ENCODE measurements around the gene GRM4.
A peak's percentile ranks its signal among the peaks of the same experiment; 100 is the strongest.
"Not testable (repeated sequence)": the region's sequence is repeated elsewhere in the genome, so short reads cannot be mapped to it uniquely, and the experiment has no call there.

GRM4 gene

GRCh38 chr6:34146021-34146782 is at the start of gene GRM4:
Gene GRM4, minus strand, starts transcription at chr6:34146087. Its CDS starts 12,591 bp downstream, at chr6:34133496.
- H3K27ac Mint-ChIP-seq, result no peak within 1 kb of the TSS
- peaks cover 36% of the 10 kb centered on the region for H3K27me3 Mint-ChIP-seq
- H3K9me3 Mint-ChIP-seq, result no peaks in the 10 kb centered on the region
- H3K36me3 Mint-ChIP-seq, result no peaks in the 10 kb centered on the region
- peak within 1 kb of the TSS; percentile 76 for H3K4me3 Mint-ChIP-seq
- H3K4me1 Mint-ChIP-seq, result peaks cover 23% of the 10 kb centered on the region

- Mint-ChIP-seq H3K36me3 (no peaks in the 10 kb centered on the region), H3K9me3 (no peaks in the 10 kb centered on the region), H3K27ac (no peak overlapping the region), H3K27me3 (no peaks in the 10 kb centered on the region), H3K4me3 (no peak overlapping the region), H3K4me1 (peaks cover 13% of the 10 kb centered on the region)
Observed at GRCh38 chr6:34194772-34195171, 48.9 kb upstream of the GRM4 start.

GRCh38 chr6:34190504-34191122 is 44.7 kb upstream of the GRM4 start:
- H3K36me3 Mint-ChIP-seq, result no peaks in the 10 kb centered on the region
- H3K27ac Mint-ChIP-seq, result no peak overlapping the region
- peaks cover 11% of the 10 kb centered on the region for H3K4me1 Mint-ChIP-seq
- no peaks in the 10 kb centered on the region for H3K9me3 Mint-ChIP-seq
- no peak overlapping the region for H3K4me3 Mint-ChIP-seq
- H3K27me3 Mint-ChIP-seq, result no peaks in the 10 kb centered on the region

GRCh38 chr6:34189806-34190503 is 44.1 kb upstream of the GRM4 start:
- H3K36me3 Mint-ChIP-seq, result no peaks in the 10 kb centered on the region
- H3K4me1 Mint-ChIP-seq, result peaks cover 14% of the 10 kb centered on the region
- H3K27ac Mint-ChIP-seq, result no peak overlapping the region
- H3K27me3 Mint-ChIP-seq, result no peaks in the 10 kb centered on the region
- no peaks in the 10 kb centered on the region for H3K9me3 Mint-ChIP-seq
- H3K4me3 Mint-ChIP-seq, result no peak overlapping the region

- not testable (repeated sequence) for H3K27ac Mint-ChIP-seq, H3K9me3 Mint-ChIP-seq, H3K27me3 Mint-ChIP-seq, H3K36me3 Mint-ChIP-seq, H3K4me3 Mint-ChIP-seq
- peaks cover 32% of the 10 kb centered on the region for H3K4me1 Mint-ChIP-seq
Observed at GRCh38 chr6:34184726-34185125, 38.8 kb upstream of the GRM4 start.

GRCh38 chr6:34182751-34183531 is 37.1 kb upstream of the GRM4 start:
- Mint-ChIP-seq H3K27me3 (no peaks in the 10 kb centered on the region), H3K9me3 (no peaks in the 10 kb centered on the region), H3K27ac (peak overlapping the region; percentile 94), H3K4me3 (peak overlapping the region; percentile 82), H3K36me3 (peaks cover 2% of the 10 kb centered on the region), H3K4me1 (peaks cover 34% of the 10 kb centered on the region)

GRCh38 chr6:34181908-34182307 is 36.0 kb upstream of the GRM4 start:
- peak overlapping the region; percentile 83 for H3K27ac Mint-ChIP-seq
- H3K36me3 Mint-ChIP-seq, result peaks cover 2% of the 10 kb centered on the region
- peaks cover 34% of the 10 kb centered on the region for H3K4me1 Mint-ChIP-seq
- H3K9me3 Mint-ChIP-seq, result no peaks in the 10 kb centered on the region
- no peaks in the 10 kb centered on the region for H3K27me3 Mint-ChIP-seq
- H3K4me3 Mint-ChIP-seq, result peak overlapping the region; percentile 68

- Mint-ChIP-seq H3K36me3 (peaks cover 2% of the 10 kb centered on the region), H3K4me3 (no peak overlapping the region), H3K4me1 (peaks cover 31% of the 10 kb centered on the region), H3K27me3 (no peaks in the 10 kb centered on the region), H3K27ac (no peak overlapping the region), H3K9me3 (no peaks in the 10 kb centered on the region)
Observed at GRCh38 chr6:34179106-34179720, 33.3 kb upstream of the GRM4 start.

GRCh38 chr6:34178357-34179105 is 32.6 kb upstream of the GRM4 start:
- no peaks in the 10 kb centered on the region for H3K36me3 Mint-ChIP-seq
- no peak overlapping the region for H3K4me3 Mint-ChIP-seq
- peaks cover 28% of the 10 kb centered on the region for H3K4me1 Mint-ChIP-seq
- no peaks in the 10 kb centered on the region for H3K27me3 Mint-ChIP-seq
- no peaks in the 10 kb centered on the region for H3K9me3 Mint-ChIP-seq
- no peak overlapping the region for H3K27ac Mint-ChIP-seq

GRCh38 chr6:34177181-34177591 is 31.3 kb upstream of the GRM4 start:
- Mint-ChIP-seq H3K9me3 (no peaks in the 10 kb centered on the region), H3K4me3 (no peak overlapping the region), H3K4me1 (peaks cover 15% of the 10 kb centered on the region), H3K27me3 (no peaks in the 10 kb centered on the region), H3K27ac (peak overlapping the region; percentile 46), H3K36me3 (no peaks in the 10 kb centered on the region)

- H3K4me1 Mint-ChIP-seq, result peaks cover 14% of the 10 kb centered on the region
- H3K27me3 Mint-ChIP-seq, result no peaks in the 10 kb centered on the region
- H3K27ac Mint-ChIP-seq, result no peak overlapping the region
- H3K36me3 Mint-ChIP-seq, result no peaks in the 10 kb centered on the region
- H3K4me3 Mint-ChIP-seq, result no peak overlapping the region
- no peaks in the 10 kb centered on the region for H3K9me3 Mint-ChIP-seq
Observed at GRCh38 chr6:34176261-34177031, 30.6 kb upstream of the GRM4 start.

GRCh38 chr6:34174846-34175399 is 29.0 kb upstream of the GRM4 start:
- no peaks in the 10 kb centered on the region for H3K36me3 Mint-ChIP-seq
- peaks cover 3% of the 10 kb centered on the region for H3K9me3 Mint-ChIP-seq
- H3K4me1 Mint-ChIP-seq, result peaks cover 19% of the 10 kb centered on the region
- no peak overlapping the region for H3K27ac Mint-ChIP-seq
- no peaks in the 10 kb centered on the region for H3K27me3 Mint-ChIP-seq
- no peak overlapping the region for H3K4me3 Mint-ChIP-seq

- Mint-ChIP-seq H3K27me3 (no peaks in the 10 kb centered on the region), H3K4me3 (no peak overlapping the region), H3K27ac (no peak overlapping the region), H3K36me3 (peaks cover 1% of the 10 kb centered on the region), H3K9me3 (peaks cover 5% of the 10 kb centered on the region), H3K4me1 (peaks cover 17% of the 10 kb centered on the region)
Observed at GRCh38 chr6:34172961-34173775, 27.3 kb upstream of the GRM4 start.
